GM19468 (cell line): ENCODE data around the gene ZNF787.
"Not testable (repeated sequence)": the region's sequence is repeated elsewhere in the genome, so short reads cannot be mapped to it uniquely, and the experiment has no call there.

Experiments used
- ATAC-seq: cut with Tn5 transposase; IDR thresholded peaks from one replicate; pipeline ENCODE4 v1.9.1; 2021; ENCODE audit warnings: mild to moderate bottlenecking, moderate library complexity, moderate number of reproducible peaks; ENCODE audit not compliant: unreplicated experiment; ENCODE audit errors: extremely low read depth

Gene ZNF787

GRCh38 chr19:56121180-56122167 is at the start of gene ZNF787:
TSS of gene ZNF787 (minus strand) at chr19:56121295. CDS start at chr19:56103217, 18,078 bp downstream.
- peak; percentile 70 for ATAC-seq

DNA sequence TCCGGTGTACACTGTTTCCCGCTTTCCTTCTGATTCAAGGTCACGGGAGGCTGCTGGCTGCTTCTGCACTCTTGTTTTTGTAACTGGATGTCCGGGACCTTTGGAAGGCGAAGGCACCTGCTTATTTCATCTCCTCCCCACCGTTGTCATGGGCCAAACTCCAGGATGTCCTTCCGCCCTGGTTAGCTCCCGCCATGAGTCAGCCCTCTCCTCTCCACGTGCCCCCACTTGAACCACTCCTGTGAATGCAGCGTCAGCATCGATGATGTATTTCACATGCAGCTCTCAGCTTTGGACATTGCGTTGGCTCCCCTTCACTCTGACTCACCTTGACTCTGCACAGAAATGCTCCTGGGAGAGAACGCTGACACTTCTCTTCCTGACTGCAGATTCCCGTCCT is 49.2 kb upstream of the ZNF787 start:
- ATAC-seq = no peak

GRCh38 chr19:56167064-56167578 is 46.0 kb upstream of the ZNF787 start:
- no peak for ATAC-seq

- no peak for ATAC-seq
These were observed 42.0 kb upstream of the ZNF787 start for GRCh38 chr19:56163097-56163496.

DNA sequence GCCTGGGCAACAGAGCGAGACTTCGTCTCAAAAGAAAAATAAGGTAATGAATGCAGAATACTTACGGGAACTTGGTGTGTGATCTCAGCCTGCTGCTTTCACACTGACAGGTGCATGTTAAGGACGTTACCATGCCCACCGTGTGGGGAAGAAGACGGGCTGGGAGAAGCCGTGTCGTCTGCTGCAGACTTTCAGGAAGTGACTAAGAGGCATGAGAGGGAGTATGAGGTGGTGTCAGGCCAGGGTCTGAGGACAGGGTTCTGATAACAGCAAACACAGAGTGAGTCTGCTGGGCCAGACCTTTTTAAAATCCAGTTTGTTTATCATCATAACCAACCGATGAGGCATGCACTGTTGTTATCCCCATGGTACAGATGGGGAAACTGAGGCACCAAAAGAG is 41.2 kb upstream of the ZNF787 start:
- no peak for ATAC-seq

GRCh38 chr19:56161534-56161933 is 40.4 kb upstream of the ZNF787 start:
- no peak for ATAC-seq

DNA sequence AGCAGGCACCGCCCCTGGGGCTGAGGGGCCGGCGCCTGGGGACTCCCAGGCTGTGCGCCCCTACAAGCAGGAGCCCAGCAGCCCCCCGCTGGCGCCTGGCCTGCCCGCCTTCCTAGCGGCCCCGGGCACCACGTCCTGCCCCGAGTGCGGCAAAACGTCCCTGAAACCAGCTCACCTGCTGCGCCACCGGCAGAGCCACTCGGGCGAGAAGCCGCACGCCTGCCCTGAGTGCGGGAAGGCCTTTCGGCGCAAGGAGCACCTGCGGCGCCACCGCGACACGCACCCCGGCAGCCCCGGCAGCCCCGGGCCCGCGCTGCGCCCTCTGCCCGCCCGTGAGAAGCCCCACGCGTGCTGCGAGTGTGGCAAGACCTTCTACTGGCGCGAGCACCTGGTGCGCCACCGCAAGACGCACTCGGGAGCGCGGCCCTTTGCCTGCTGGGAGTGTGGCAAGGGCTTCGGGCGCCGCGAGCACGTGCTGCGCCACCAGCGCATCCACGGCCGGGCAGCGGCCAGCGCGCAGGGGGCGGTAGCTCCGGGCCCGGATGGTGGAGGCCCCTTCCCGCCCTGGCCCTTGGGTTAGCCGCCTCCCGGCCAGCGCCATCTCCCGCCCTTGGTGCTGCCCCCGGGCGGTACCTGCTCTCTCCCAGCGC is 38.7 kb upstream of the ZNF787 start:
- no peak for ATAC-seq

DNA sequence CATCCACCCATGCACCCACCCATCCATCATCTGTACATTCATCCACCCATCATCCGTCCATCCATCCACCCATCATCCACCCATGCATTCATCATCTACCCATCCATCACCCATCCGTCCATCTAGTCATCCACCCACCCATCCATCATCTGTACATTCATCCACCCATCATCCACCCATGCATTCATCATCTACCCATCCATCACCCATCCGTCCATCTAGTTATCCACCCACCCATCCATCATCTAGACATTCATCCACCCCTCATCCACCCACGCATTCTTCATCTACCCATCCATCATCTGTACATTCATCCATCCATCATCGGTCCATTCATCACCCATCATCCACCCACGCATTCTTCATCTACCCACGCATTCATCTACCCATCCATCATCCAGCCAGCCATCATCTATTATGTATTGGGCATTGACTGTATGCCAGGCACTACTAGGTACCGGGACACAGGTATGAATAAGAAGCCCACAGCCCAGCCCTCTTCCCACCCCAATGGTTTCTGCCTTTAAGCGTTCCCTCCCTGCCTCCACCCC is 38.0 kb upstream of the ZNF787 start:
- no peak for ATAC-seq

DNA sequence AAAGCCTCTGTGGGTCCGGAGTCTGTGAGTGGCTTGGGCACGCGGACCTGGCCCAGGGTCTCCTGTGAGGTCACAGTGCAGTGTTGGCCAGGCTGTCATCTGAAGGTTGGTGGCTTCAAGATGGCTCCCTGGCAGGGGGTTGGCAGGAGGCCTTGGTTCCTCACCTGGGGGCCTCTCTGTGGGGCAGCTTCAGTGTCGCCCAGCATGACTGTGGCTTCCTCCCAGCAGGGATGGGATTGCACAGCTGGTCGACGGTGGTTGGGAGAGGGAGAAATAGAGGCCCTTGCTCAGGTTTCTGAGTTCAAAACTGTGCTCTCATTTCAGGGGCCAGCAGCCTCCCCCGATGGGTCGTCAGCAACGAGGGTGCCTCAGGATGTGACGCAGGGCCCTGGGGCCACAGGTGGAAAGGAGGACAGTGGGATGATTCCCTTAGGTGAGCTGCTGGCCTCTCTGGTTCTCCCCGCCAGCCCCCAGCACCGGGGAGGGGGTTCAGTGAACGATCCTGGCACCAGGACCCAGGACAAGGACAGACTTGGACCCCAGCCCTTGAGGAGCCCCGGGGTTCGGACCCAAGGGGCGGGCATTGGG is 37.2 kb upstream of the ZNF787 start:
- ATAC-seq = no peak

DNA sequence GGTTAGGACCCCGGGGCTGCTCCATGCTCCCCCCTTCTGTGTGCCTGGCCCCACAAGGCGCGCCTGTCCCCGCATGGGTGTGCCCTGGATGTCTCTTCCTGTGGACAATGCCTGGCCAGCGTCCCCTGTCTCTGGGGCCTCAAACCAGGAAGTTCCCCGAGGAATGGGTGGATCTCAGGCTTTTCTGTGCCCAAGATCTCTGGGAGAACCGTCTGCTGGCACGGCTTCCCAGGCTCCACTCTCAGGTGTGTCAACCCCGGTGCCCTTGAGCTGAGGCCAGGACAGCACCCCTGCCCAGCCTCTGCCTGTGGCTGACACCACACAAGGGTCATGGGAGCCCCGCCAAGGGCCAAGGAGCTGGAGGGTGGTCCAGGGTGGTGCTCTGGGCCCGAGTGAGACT is 35.7 kb upstream of the ZNF787 start:
- ATAC-seq = no peak

DNA sequence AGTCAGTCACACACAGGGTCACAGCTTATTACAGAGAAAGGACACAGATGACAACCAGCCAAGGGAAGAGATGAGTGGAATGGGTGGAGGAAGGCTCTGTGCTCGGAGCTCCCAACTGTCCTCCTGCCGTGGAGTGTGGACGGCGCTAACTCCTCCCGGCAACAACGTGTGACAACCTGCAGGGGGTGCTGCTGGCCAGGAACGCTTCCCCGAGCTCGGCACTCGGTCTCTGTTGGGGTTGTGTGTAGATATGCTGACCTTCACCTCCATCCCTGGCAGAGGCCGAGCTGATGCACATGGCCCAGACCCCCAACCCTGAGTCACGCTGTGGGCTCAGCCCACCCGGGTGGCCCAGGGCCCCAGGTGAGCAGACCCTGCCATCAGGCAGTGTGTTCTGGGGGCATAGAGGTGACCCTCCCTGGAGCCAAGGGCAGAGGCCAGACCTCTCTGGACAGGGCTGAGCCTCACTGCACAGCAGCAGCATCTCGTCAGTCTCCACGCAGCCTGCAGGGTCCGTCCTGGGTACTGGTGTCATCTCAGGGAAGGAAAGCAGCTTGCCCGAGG is 34.1 kb upstream of the ZNF787 start:
- no peak for ATAC-seq

DNA sequence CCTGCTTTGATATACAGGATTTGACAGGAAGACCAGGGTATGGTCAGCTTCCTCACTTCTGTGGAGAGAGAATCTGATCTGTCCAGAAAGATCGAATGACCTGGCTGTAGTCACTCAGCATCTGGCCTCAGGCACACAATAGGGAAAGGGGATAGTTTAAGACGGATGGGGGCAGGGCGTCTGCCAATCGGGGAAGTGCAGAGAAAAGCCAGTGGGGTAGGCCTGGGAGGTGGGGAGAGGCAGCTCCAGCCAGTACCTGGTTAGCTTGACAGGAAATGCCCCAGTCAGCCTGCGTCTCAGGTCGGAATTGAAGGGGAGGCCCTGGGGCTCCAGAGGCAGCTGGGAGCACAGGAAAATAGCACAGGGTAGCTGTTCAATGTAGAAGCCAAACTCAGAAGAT is 32.4 kb upstream of the ZNF787 start:
- ATAC-seq = no peak

- no peak for ATAC-seq
These were observed 31.5 kb upstream of the ZNF787 start for GRCh38 chr19:56152644-56153043.

GRCh38 chr19:56150358-56150757 is 29.3 kb upstream of the ZNF787 start:
- no peak for ATAC-seq

DNA sequence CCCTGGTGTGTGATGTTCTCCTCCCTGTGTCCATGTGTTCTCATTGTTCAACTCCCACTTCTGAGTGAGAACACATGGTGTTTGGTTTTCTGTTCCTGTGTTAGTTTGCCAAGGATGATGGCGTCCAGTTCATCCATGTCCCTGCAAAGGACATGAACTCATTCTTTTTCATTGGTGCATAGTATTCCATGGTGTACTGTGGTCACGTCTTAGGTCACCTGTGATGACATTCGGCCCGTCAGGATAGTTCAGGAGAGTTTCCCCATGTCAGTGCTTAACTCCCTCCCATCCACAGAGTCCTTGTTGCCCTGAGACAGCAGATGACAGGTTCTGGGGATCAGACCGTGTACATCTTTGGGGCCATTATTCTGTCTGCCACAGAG is 28.6 kb upstream of the ZNF787 start:
- ATAC-seq = no peak

- ATAC-seq = not testable (repeated sequence)
These were observed 28.0 kb upstream of the ZNF787 start for GRCh38 chr19:56148955-56149655.

GRCh38 chr19:56148096-56148495 is 27.0 kb upstream of the ZNF787 start:
- no peak for ATAC-seq

- ATAC-seq = no peak
These were observed 26.2 kb upstream of the ZNF787 start for GRCh38 chr19:56147307-56147706.

GRCh38 chr19:56146904-56147303 is 25.8 kb upstream of the ZNF787 start:
- no peak for ATAC-seq

DNA sequence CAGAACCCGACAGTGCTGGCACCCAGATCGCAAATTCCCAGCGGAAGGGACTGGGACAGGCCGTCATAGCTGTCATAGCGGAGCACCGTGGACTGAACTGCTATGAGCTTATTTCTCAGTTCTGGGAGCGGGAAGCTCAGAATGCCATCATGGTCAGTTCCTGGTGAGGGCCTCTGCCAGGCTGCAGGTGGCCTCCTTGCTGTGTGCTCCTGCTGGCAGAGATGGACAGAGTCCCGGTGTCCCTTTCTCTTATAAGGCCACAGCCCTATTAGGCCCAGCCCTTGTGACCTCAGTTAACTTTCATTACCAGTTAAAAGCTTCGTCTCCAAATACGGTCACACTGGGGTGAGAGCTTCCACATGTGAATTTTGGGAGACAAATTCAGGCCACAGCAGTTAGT is 24.6 kb upstream of the ZNF787 start:
- ATAC-seq = no peak
